ENCODE measurements around the gene SBNO2.

GRCh38 chr19:1070931-1071791 is 102.9 kb downstream of the SBNO2 start:
- TF ChIP-seq CTCF (conservative IDR thresholded peaks at IDR 0.05; ENCODE audit: low read depth, low read length) (no peak), POLR2A (IDR thresholded peaks at IDR 0.05; ENCODE audit: low read depth, low read length) (no peak), MAFK (IDR thresholded peaks at IDR 0.05; ENCODE audit: low read depth, low read length) (no peak), SMC3 (IDR thresholded peaks at IDR 0.05; ENCODE audit: low read depth, low read length) (no peak), RFX5 (IDR thresholded peaks at IDR 0.05; ENCODE audit: low read depth, low read length) (no peak), USF2 (IDR thresholded peaks at IDR 0.05; ENCODE audit: low read depth, low read length) (no peak), MAZ (IDR thresholded peaks at IDR 0.05; ENCODE audit: borderline replicate concordance, low read depth, low read length) (no peak), CEBPB (IDR thresholded peaks at IDR 0.05; ENCODE audit: low read depth, low read length) (no peak), CHD1 (IDR thresholded peaks at IDR 0.05; ENCODE audit: low read depth, low read length) (no peak), BHLHE40 (IDR thresholded peaks at IDR 0.05; ENCODE audit: low read depth, low read length) (no peak), ELK1 (IDR thresholded peaks at IDR 0.05; ENCODE audit: borderline replicate concordance, low read depth, low read length) (no peak), RCOR1 (IDR thresholded peaks at IDR 0.05; ENCODE audit: insufficient replicate concordance, low read length) (no peak)

All from IMR-90 (cell line).